ENCODE measurements around the gene HOXC6.

Gene HOXC6

GRCh38 chr12:54004841-54005530, 23.3 kb upstream of the HOXC6 start:
- Histone ChIP-seq H3K27ac (ENCODE audit: low read depth, low read length, severe bottlenecking) (no peak overlapping the region), H3K36me3 (ENCODE audit: control insufficient read depth, insufficient read depth, low read length) (no peaks in the 10 kb centered on the region)

GRCh38 chr12:54005531-54005852, 22.7 kb upstream of the HOXC6 start:
- 3 to 9% methylated on average over 7 to 21 of the region's 26 CpGs for WGBS, 2 experiments (ENCODE audit: insufficient coverage in 2 of 2)
- Histone ChIP-seq H3K27ac (ENCODE audit: low read depth, low read length, severe bottlenecking) (no peak overlapping the region), H3K9me3 (ENCODE audit: control insufficient read depth, low read length) (no peaks in the 10 kb centered on the region), H3K4me3 (ENCODE audit: extremely low read depth, insufficient read depth, low read length, poor library complexity, severe bottlenecking) (no peak overlapping the region), H3K36me3 (ENCODE audit: control insufficient read depth, insufficient read depth, low read length) (no peaks in the 10 kb centered on the region), H3K4me1 (ENCODE audit: control insufficient read depth, insufficient read depth, low read length, poor library complexity, severe bottlenecking) (no peaks in the 10 kb centered on the region)

More at GRCh38 chr12:54004841-54005530, 23.3 kb upstream of the HOXC6 start:
- no peaks in the 10 kb centered on the region for H3K9me3 ChIP-seq (ENCODE audit: control insufficient read depth, low read length)
- H3K4me1 ChIP-seq (ENCODE audit: control insufficient read depth, insufficient read depth, low read length, poor library complexity, severe bottlenecking), result no peaks in the 10 kb centered on the region
- whole genome bisulfite sequencing, 2 experiments (ENCODE audit: insufficient coverage in 2 of 2), result 14 to 30% methylated on average over 16 to 18 of the region's 31 CpGs
- no peak overlapping the region for H3K4me3 ChIP-seq (ENCODE audit: extremely low read depth, insufficient read depth, low read length, poor library complexity, severe bottlenecking)

GRCh38 chr12:54005853-54006558, 22.2 kb upstream of the HOXC6 start:
- H3K27ac ChIP-seq (ENCODE audit: low read depth, low read length, severe bottlenecking), result peak overlapping the region; percentile 17
- peak overlapping the region; percentile 7 for H3K4me3 ChIP-seq (ENCODE audit: extremely low read depth, insufficient read depth, low read length, poor library complexity, severe bottlenecking)
- WGBS, 2 experiments (ENCODE audit: insufficient coverage in 2 of 2), result 6 to 8% methylated on average over 39 of the region's 39 CpGs

GRCh38 chr12:54006559-54007220, 21.6 kb upstream of the HOXC6 start:
- Histone ChIP-seq H3K4me3 (ENCODE audit: extremely low read depth, insufficient read depth, low read length, poor library complexity, severe bottlenecking) (peak overlapping the region; percentile 7), H3K36me3 (ENCODE audit: control insufficient read depth, insufficient read depth, low read length) (no peaks in the 10 kb centered on the region), H3K27ac (ENCODE audit: low read depth, low read length, severe bottlenecking) (peak overlapping the region; percentile 17), H3K9me3 (ENCODE audit: control insufficient read depth, low read length) (no peaks in the 10 kb centered on the region), H3K4me1 (ENCODE audit: control insufficient read depth, insufficient read depth, low read length, poor library complexity, severe bottlenecking) (no peaks in the 10 kb centered on the region)
- WGBS, 2 experiments (ENCODE audit: insufficient coverage in 2 of 2), result 30% methylated on average over 16 to 19 of the region's 22 CpGs

More at GRCh38 chr12:54005853-54006558, 22.2 kb upstream of the HOXC6 start:
- no peaks in the 10 kb centered on the region for H3K4me1 ChIP-seq (ENCODE audit: control insufficient read depth, insufficient read depth, low read length, poor library complexity, severe bottlenecking)
- no peaks in the 10 kb centered on the region for H3K36me3 ChIP-seq (ENCODE audit: control insufficient read depth, insufficient read depth, low read length)
- no peaks in the 10 kb centered on the region for H3K9me3 ChIP-seq (ENCODE audit: control insufficient read depth, low read length)

GRCh38 chr12:54007538-54008259, 20.5 kb upstream of the HOXC6 start:
- WGBS, 2 experiments (ENCODE audit: insufficient coverage in 2 of 2), result 14 to 43% methylated on average over 1 of the region's 2 CpGs
- Histone ChIP-seq H3K9me3 (ENCODE audit: control insufficient read depth, low read length) (no peaks in the 10 kb centered on the region), H3K4me3 (ENCODE audit: extremely low read depth, insufficient read depth, low read length, poor library complexity, severe bottlenecking) (no peak overlapping the region), H3K4me1 (ENCODE audit: control insufficient read depth, insufficient read depth, low read length, poor library complexity, severe bottlenecking) (peaks cover 2% of the 10 kb centered on the region), H3K27ac (ENCODE audit: low read depth, low read length, severe bottlenecking) (no peak overlapping the region), H3K36me3 (ENCODE audit: control insufficient read depth, insufficient read depth, low read length) (no peaks in the 10 kb centered on the region)

- H3K4me1 ChIP-seq (ENCODE audit: control insufficient read depth, insufficient read depth, low read length, poor library complexity, severe bottlenecking), result peaks cover 7% of the 10 kb centered on the region
- H3K27ac ChIP-seq (ENCODE audit: low read depth, low read length, severe bottlenecking), result no peak overlapping the region
- 0% methylated on average over 1 of the region's 2 CpGs; no CpG with 5 or more reads in 1 of the 2 experiments for WGBS, 2 experiments (ENCODE audit: insufficient coverage in 2 of 2)
- no peaks in the 10 kb centered on the region for H3K36me3 ChIP-seq (ENCODE audit: control insufficient read depth, insufficient read depth, low read length)
- H3K4me3 ChIP-seq (ENCODE audit: extremely low read depth, insufficient read depth, low read length, poor library complexity, severe bottlenecking), result no peak overlapping the region
- H3K9me3 ChIP-seq (ENCODE audit: control insufficient read depth, low read length), result no peaks in the 10 kb centered on the region
Observed at GRCh38 chr12:54008260-54008552, 20.0 kb upstream of the HOXC6 start.

GRCh38 chr12:54009171-54010052, 18.8 kb upstream of the HOXC6 start:
- Histone ChIP-seq H3K27ac (ENCODE audit: low read depth, low read length, severe bottlenecking) (peak overlapping the region; percentile 49), H3K4me3 (ENCODE audit: extremely low read depth, insufficient read depth, low read length, poor library complexity, severe bottlenecking) (peak overlapping the region; percentile 30), H3K4me1 (ENCODE audit: control insufficient read depth, insufficient read depth, low read length, poor library complexity, severe bottlenecking) (peaks cover 9% of the 10 kb centered on the region), H3K36me3 (ENCODE audit: control insufficient read depth, insufficient read depth, low read length) (no peaks in the 10 kb centered on the region), H3K9me3 (ENCODE audit: control insufficient read depth, low read length) (no peaks in the 10 kb centered on the region)
- WGBS, 2 experiments (ENCODE audit: insufficient coverage in 2 of 2), result 2% methylated on average over 22 to 32 of the region's 51 CpGs

- peak overlapping the region; percentile 23 for H3K27ac ChIP-seq (ENCODE audit: low read depth, low read length, severe bottlenecking)
Observed at GRCh38 chr12:54010053-54010971, 17.9 kb upstream of the HOXC6 start.

GRCh38 chr12:54010972-54011664, 17.1 kb upstream of the HOXC6 start:
- 7 to 11% methylated on average over 8 to 12 of the region's 17 CpGs for WGBS, 2 experiments (ENCODE audit: insufficient coverage in 2 of 2)
- no peaks in the 10 kb centered on the region for H3K36me3 ChIP-seq (ENCODE audit: control insufficient read depth, insufficient read depth, low read length)
- H3K4me1 ChIP-seq (ENCODE audit: control insufficient read depth, insufficient read depth, low read length, poor library complexity, severe bottlenecking), result peaks cover 9% of the 10 kb centered on the region
- no peaks in the 10 kb centered on the region for H3K9me3 ChIP-seq (ENCODE audit: control insufficient read depth, low read length)
- no peak overlapping the region for H3K4me3 ChIP-seq (ENCODE audit: extremely low read depth, insufficient read depth, low read length, poor library complexity, severe bottlenecking)
- H3K27ac ChIP-seq (ENCODE audit: low read depth, low read length, severe bottlenecking), result no peak overlapping the region

More at GRCh38 chr12:54010053-54010971, 17.9 kb upstream of the HOXC6 start:
- H3K4me1 ChIP-seq (ENCODE audit: control insufficient read depth, insufficient read depth, low read length, poor library complexity, severe bottlenecking), result peaks cover 9% of the 10 kb centered on the region
- WGBS, 2 experiments (ENCODE audit: insufficient coverage in 2 of 2), result 14 to 15% methylated on average over 6 to 7 of the region's 10 CpGs
- H3K36me3 ChIP-seq (ENCODE audit: control insufficient read depth, insufficient read depth, low read length), result no peaks in the 10 kb centered on the region
- H3K9me3 ChIP-seq (ENCODE audit: control insufficient read depth, low read length), result no peaks in the 10 kb centered on the region
- H3K4me3 ChIP-seq (ENCODE audit: extremely low read depth, insufficient read depth, low read length, poor library complexity, severe bottlenecking), result peak overlapping the region; percentile 30
